Astrocyte (in vitro differentiated cells and primary cell): ENCODE results near the gene CLASP1.

ENCODE experiments used
- CTCF ChIP-seq: IDR thresholded peaks from 2 replicates; pipeline ENCODE4 v1.5.1; 2011; ENCODE audit warnings: low read depth, mild to moderate bottlenecking, inconsistent platforms, low read length, moderate library complexity; ENCODE audit not compliant: insufficient read depth
- EZH2 ChIP-seq: IDR thresholded peaks from 2 replicates; pipeline ENCODE4 v1.6.1; 2012; ENCODE audit warnings: mild to moderate bottlenecking, low read length, inconsistent platforms; ENCODE audit not compliant: insufficient read depth

- TF ChIP-seq CTCF (no peak), EZH2 (no peak)
Observed at GRCh38 chr2:121529439-121530211, 119.6 kb downstream of the CLASP1 start.
